Mesothelial cell of epicardium (in vitro differentiated cells): ENCODE results near the gene HGS. TPM values are rescaled to one million over a fixed set of nuclear protein-coding genes. Genes with fewer than 3 reads are reported as not detected.

Experiments
- DNase-seq, 2 experiments: peaks; one replicate each; pipeline ENCODE4 v3.0.0; 2021; ENCODE audit warnings: low spot score in 2 of 2; ENCODE audit not compliant: unreplicated experiment in 2 of 2
- H3K27ac Mint-ChIP-seq: 2 replicates; pipeline ENCODE4 v1.8.0; 2021; ENCODE audit warnings: mixed read lengths
- H3K27me3 Mint-ChIP-seq: 2 replicates; pipeline ENCODE4 v1.8.0; 2021; ENCODE audit warnings: low read depth, mixed read lengths
- H3K36me3 Mint-ChIP-seq: 2 replicates; pipeline ENCODE4 v1.8.0; 2021; ENCODE audit warnings: mixed read lengths
- H3K4me1 Mint-ChIP-seq: 2 replicates; pipeline ENCODE4 v1.8.0; 2021; ENCODE audit warnings: mixed read lengths
- H3K4me3 Mint-ChIP-seq: 2 replicates; pipeline ENCODE4 v1.8.0; 2021; ENCODE audit warnings: mild to moderate bottlenecking, moderate library complexity, mixed read lengths
- H3K9me3 Mint-ChIP-seq: 2 replicates; pipeline ENCODE4 v1.8.0; 2021; ENCODE audit warnings: mixed read lengths
- microRNA-seq: library from miRNA; unstranded; fragments of <30 nt; microRNA quantifications from one replicate; pipeline ENCODE4 v1.2.0, GENCODE V29; 2021; ENCODE audit warnings: inconsistent platforms, mixed read lengths
- total RNA-seq: library from RNA; stranded (reverse); gene quantifications from 3 replicates; pipeline ENCODE4 v1.2.1, GENCODE V29; 2021
- TF ChIP-seq, protein P1 (sequence below): fragments of 200-600 bp; sonication (generic); IDR thresholded peaks from one replicate; pipeline ENCODE4 v1.5.0; 2021; ENCODE audit warnings: antibody characterized with exemption; ENCODE audit not compliant: unreplicated experiment

Gene HGS
- total RNA-seq, 1 donor from 2014 or later, result 119 TPM

DNA sequence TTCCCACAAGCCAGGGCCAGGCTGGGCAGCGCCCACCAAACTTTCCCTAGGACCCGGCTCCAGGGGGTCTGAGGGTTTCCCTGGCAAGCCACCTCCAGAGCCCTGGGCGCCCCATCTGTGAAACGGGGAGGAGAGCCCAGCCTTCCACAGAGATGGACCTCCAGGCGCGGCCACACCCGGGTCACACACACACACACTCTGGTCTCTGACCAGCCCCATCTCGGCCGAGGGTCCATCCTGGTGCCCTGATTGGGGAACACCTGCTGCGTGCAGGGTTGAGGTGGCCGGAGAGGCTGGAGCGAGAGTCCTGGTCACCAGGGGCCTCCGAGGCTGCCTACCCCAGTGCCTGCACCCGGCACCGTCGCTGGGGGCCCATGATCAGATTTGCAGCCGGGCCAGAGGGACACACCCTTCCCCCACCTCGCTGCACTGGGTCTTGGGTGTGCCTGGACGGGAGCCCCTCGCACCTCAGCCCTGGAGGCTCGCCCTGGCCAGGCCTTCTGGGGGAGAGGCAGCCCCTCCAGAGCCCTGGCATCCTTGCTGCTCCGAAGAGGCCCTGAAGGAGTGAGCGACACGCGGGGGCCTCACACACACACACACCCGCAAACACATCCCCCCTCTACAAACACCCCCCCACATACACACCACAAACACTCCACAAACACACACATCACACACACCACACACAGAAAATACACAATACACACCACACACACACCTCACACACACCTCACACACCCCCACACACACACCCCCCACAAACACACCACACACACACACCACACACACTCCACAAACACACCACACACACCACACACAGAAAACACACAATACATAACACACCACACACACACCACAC is 58.0 kb downstream of the HGS start:
- Mint-ChIP-seq H3K27me3 (no peaks in the 10 kb centered on the region), H3K4me1 (no peaks in the 10 kb centered on the region), H3K27ac (no peak overlapping the region), H3K4me3 (no peak overlapping the region), H3K9me3 (no peaks in the 10 kb centered on the region), H3K36me3 (no peaks in the 10 kb centered on the region)
- TF ChIP-seq, protein P1, sequence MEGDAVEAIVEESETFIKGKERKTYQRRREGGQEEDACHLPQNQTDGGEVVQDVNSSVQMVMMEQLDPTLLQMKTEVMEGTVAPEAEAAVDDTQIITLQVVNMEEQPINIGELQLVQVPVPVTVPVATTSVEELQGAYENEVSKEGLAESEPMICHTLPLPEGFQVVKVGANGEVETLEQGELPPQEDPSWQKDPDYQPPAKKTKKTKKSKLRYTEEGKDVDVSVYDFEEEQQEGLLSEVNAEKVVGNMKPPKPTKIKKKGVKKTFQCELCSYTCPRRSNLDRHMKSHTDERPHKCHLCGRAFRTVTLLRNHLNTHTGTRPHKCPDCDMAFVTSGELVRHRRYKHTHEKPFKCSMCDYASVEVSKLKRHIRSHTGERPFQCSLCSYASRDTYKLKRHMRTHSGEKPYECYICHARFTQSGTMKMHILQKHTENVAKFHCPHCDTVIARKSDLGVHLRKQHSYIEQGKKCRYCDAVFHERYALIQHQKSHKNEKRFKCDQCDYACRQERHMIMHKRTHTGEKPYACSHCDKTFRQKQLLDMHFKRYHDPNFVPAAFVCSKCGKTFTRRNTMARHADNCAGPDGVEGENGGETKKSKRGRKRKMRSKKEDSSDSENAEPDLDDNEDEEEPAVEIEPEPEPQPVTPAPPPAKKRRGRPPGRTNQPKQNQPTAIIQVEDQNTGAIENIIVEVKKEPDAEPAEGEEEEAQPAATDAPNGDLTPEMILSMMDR, result no peak
- no peak for DNase-seq

Small RNAs within 50 kb of the gene (microRNA-seq; reads per million reads assigned to microRNA genes)
- gene MIR6786, result 0.88 reads per million

Other genes starting within 250 kb of the HGS start
- 4,391 to 4,678 TPM (median 4,589 TPM) in 3 replicates for gene ACTG1, start 171.2 kb upstream of the HGS start, total RNA-seq
- 13.0 to 17.3 TPM (median 13.3 TPM) in 3 replicates for gene FSCN2, start 155.6 kb upstream of the HGS start, total RNA-seq
- gene FAAP100, start 131.7 kb upstream of the HGS start, total RNA-seq, result 35.4 to 37.2 TPM (median 36.0 TPM) in 3 replicates
- gene NPLOC4, start 46.9 kb upstream of the HGS start, total RNA-seq, result 93.3 to 102 TPM (median 94.5 TPM) in 3 replicates
- gene TSPAN10, start 46.8 kb upstream of the HGS start, total RNA-seq, result 2.9 to 3.7 TPM (median 3.1 TPM) in 3 replicates
- 0.59 to 1.4 TPM (median 1.00 TPM) in 3 replicates for gene PDE6G, start 27.5 kb upstream of the HGS start, total RNA-seq
- 23.9 to 26.5 TPM (median 25.7 TPM) in 3 replicates for gene OXLD1, start 17.4 kb upstream of the HGS start, total RNA-seq
- 16.3 to 19.6 TPM (median 17.5 TPM) in 3 replicates for gene CCDC137, start 17.3 kb upstream of the HGS start, total RNA-seq
- 42.8 to 44.7 TPM (median 44.5 TPM) in 3 replicates for gene ARL16, start 214 bp upstream of the HGS start, total RNA-seq
- 53.9 to 56.7 TPM (median 54.1 TPM) in 3 replicates for gene MRPL12, start 19.4 kb downstream of the HGS start, total RNA-seq
- 13.2 to 15.7 TPM (median 15.2 TPM) in 3 replicates for gene SLC25A10, start 28.3 kb downstream of the HGS start, total RNA-seq
- 0.18 to 0.74 TPM (median 0.66 TPM) in 3 replicates for gene GCGR, start 120.1 kb downstream of the HGS start, total RNA-seq
- gene MCRIP1, start 149.3 kb downstream of the HGS start, total RNA-seq, result 96.2 to 104 TPM (median 103 TPM) in 3 replicates
- 0.35 TPM in 1 of 3 replicates, not detected in the others for gene PPP1R27, start 151.0 kb downstream of the HGS start, total RNA-seq
- gene P4HB, start 176.5 kb downstream of the HGS start, total RNA-seq, result 405 to 433 TPM (median 421 TPM) in 3 replicates
- gene ARHGDIA, start 187.3 kb downstream of the HGS start, total RNA-seq, result 258 to 275 TPM (median 268 TPM) in 3 replicates
- 78.5 to 86.1 TPM (median 79.5 TPM) in 3 replicates for gene ALYREF, start 207.6 kb downstream of the HGS start, total RNA-seq
- gene ANAPC11, start 207.7 kb downstream of the HGS start, total RNA-seq, result 103 to 115 TPM (median 108 TPM) in 3 replicates
- 0.75 to 1.7 TPM (median 1.2 TPM) in 3 replicates for gene NPB, start 218.2 kb downstream of the HGS start, total RNA-seq
- gene PCYT2, start 227.4 kb downstream of the HGS start, total RNA-seq, result 16.8 to 20.5 TPM (median 17.5 TPM) in 3 replicates
- 18.9 to 22.6 TPM (median 21.3 TPM) in 3 replicates for gene SIRT7, start 234.2 kb downstream of the HGS start, total RNA-seq
- 23.6 to 25.5 TPM (median 24.1 TPM) in 3 replicates for gene MAFG, start 243.7 kb downstream of the HGS start, total RNA-seq